Gastroesophageal sphincter (tissue), 4 donors: Measurements from ENCODE around the gene CAMK1D. TPM values are rescaled to one million over a fixed set of nuclear protein-coding genes. Genes with fewer than 3 reads are reported as not detected.

Source experiments
- ATAC-seq: fragments of 150-250 bp; one replicate; pipeline ENCODE4 v1.9.1; 2016; ENCODE audit warnings: mild to moderate bottlenecking, moderate library complexity
- H3K27ac ChIP-seq, 4 donors: fragments of 200-600 bp; sonication (generic) in 3 of 4; 1 replicate in 3 of 4; 2 replicates in 1 of 4; pipeline ENCODE4 v1.5.1; 2016 to 2019
- H3K27me3 ChIP-seq: fragments of 200-600 bp; sonication (generic); one replicate; pipeline ENCODE4 v1.5.1; 2019
- H3K36me3 ChIP-seq, 2 donors: fragments of 200-600 bp; sonication (generic); one replicate each; pipeline ENCODE4 v1.5.1; 2019; ENCODE audit warnings: control low read depth in 1 of 2
- H3K4me1 ChIP-seq, 3 donors: fragments of 200-600 bp; sonication (generic); 1 replicate in 2 of 3; 2 replicates in 1 of 3; pipeline ENCODE4 v1.5.1; 2016 to 2019; ENCODE audit warnings: control low read depth in 2 of 3
- H3K4me3 ChIP-seq, 2 donors: fragments of 200-600 bp; sonication (generic); one replicate each; pipeline ENCODE4 v1.5.1; 2019; ENCODE audit warnings: mild to moderate bottlenecking in 1 of 2, moderate library complexity in 1 of 2
- H3K9me3 ChIP-seq, 3 donors: fragments of 200-600 bp; sonication (generic); one replicate each; pipeline ENCODE4 v1.5.1; 2017 to 2019; ENCODE audit warnings: control low read depth in 2 of 3
- CTCF ChIP-seq, 4 experiments: fragments of 200-600 bp in 2 of 4; fragments of 450-650 bp in 2 of 4; sonication (generic) in 1 of 4; IDR thresholded peaks; one replicate each; pipeline ENCODE4 v1.5.1; 2017 to 2019; ENCODE audit warnings: antibody characterized with exemption in 4 of 4, mild to moderate bottlenecking in 2 of 4, moderate library complexity in 2 of 4
- EP300 ChIP-seq: sonication (generic); formaldehyde crosslinking; IDR thresholded peaks from one replicate; pipeline ENCODE4 v1.6.1; 2017; ENCODE audit warnings: antibody characterized with exemption, mild to moderate bottlenecking
- POLR2A ChIP-seq, 2 donors: fragments of 450-650 bp; IDR thresholded peaks; one replicate each; pipeline ENCODE4 v1.6.1; 2017; ENCODE audit warnings: antibody characterized with exemption in 2 of 2, mild to moderate bottlenecking in 2 of 2, moderate library complexity in 1 of 2
- POLR2AphosphoS5 ChIP-seq: sonication (generic); formaldehyde crosslinking; IDR thresholded peaks from one replicate; pipeline ENCODE4 v1.6.1; 2017; ENCODE audit warnings: antibody characterized with exemption
- WGBS, 2 donors: methylation state at CpG; one replicate each; pipeline ENCODE4 v1.1.5; 2018; ENCODE audit warnings: low coverage in 1 of 2; 5-methylcytosine and 5-hydroxymethylcytosine counted together
- total RNA-seq, 4 donors: library from RNA; depleted of rRNA; stranded (reverse); fragments of >200 nt; gene quantifications; one replicate each; pipeline ENCODE4 v1.1.0, GENCODE V29; 2016

Gene CAMK1D
- total RNA-seq, 4 donors from 2014 or later, result 11.6 to 18.3 (median 15.3) TPM

GRCh38 chr10:12422189-12422588 lies 72.8 kb downstream of the CAMK1D start:
- H3K9me3 ChIP-seq, result no peaks in the 10 kb centered on the region
- WGBS, 2 donors, result 95 to 98% methylated on average over 10 of the region's 10 CpGs
- H3K4me1 ChIP-seq, result peaks cover 0 to 48% (median 8%) of the 10 kb centered on the region in 3 donors
- TF ChIP-seq CTCF (IDR thresholded peaks at IDR 0.05), result no peak
- ATAC-seq, result no peak
- H3K27ac ChIP-seq, result no peak overlapping the region
- H3K27me3 ChIP-seq, result no peaks in the 10 kb centered on the region
- no peak overlapping the region for H3K4me3 ChIP-seq
- H3K36me3 ChIP-seq, result no peaks in the 10 kb centered on the region

GRCh38 chr10:12423896-12424295 lies 74.5 kb downstream of the CAMK1D start:
- Histone ChIP-seq H3K36me3 (no peaks in the 10 kb centered on the region), H3K9me3 (no peaks in the 10 kb centered on the region), H3K27ac (no peak overlapping the region), H3K4me3 (no peak overlapping the region), H3K27me3 (no peaks in the 10 kb centered on the region), H3K4me1 (peaks cover 0 to 31% (median 8%) of the 10 kb centered on the region in 3 donors)
- TF ChIP-seq EP300 (no peak), POLR2A (IDR thresholded peaks at IDR 0.05) (no peak), CTCF (IDR thresholded peaks at IDR 0.05) (no peak)
- no peak for ATAC-seq
- WGBS, 2 donors, result 94 to 98% methylated on average over 11 to 13 of the region's 14 CpGs

- no peak for ATAC-seq
- Histone ChIP-seq H3K27me3 (no peaks in the 10 kb centered on the region), H3K4me3 (no peak overlapping the region), H3K4me1 (peaks cover 0 to 15% (median 0%) of the 10 kb centered on the region in 3 donors), H3K27ac (no peak overlapping the region), H3K9me3 (no peaks in the 10 kb centered on the region), H3K36me3 (no peaks in the 10 kb centered on the region)
- WGBS, 2 donors, result 95 to 100% methylated on average over 2 to 4 of the region's 8 CpGs
- TF ChIP-seq EP300 (no peak), CTCF (IDR thresholded peaks at IDR 0.05) (no peak), POLR2A (IDR thresholded peaks at IDR 0.05) (no peak), POLR2AphosphoS5 (no peak)
These were observed 77.9 kb downstream of the CAMK1D start for GRCh38 chr10:12427276-12427675.

- WGBS, 2 donors, result 98 to 100% methylated on average over 2 to 7 of the region's 16 CpGs
- Histone ChIP-seq H3K27ac (no peak overlapping the region), H3K36me3 (no peaks in the 10 kb centered on the region), H3K9me3 (no peaks in the 10 kb centered on the region), H3K4me1 (peaks cover 0 to 15% (median 0%) of the 10 kb centered on the region in 3 donors), H3K27me3 (no peaks in the 10 kb centered on the region), H3K4me3 (no peak overlapping the region)
- no peak for TF ChIP-seq CTCF (IDR thresholded peaks at IDR 0.05)
- no peak for TF ChIP-seq POLR2AphosphoS5
- no peak for TF ChIP-seq POLR2A (IDR thresholded peaks at IDR 0.05)
- TF ChIP-seq EP300, result no peak
- ATAC-seq, result no peak
These were observed 79.2 kb downstream of the CAMK1D start for GRCh38 chr10:12428447-12429135.

- 75 to 100% methylated on average over 4 to 5 of the region's 11 CpGs for WGBS, 2 donors
- TF ChIP-seq POLR2A (IDR thresholded peaks at IDR 0.05) (no peak), EP300 (no peak), CTCF (IDR thresholded peaks at IDR 0.05) (no peak), POLR2AphosphoS5 (no peak)
- H3K27ac ChIP-seq, result no peak overlapping the region
- H3K36me3 ChIP-seq, result no peaks in the 10 kb centered on the region
- no peaks in the 10 kb centered on the region for H3K9me3 ChIP-seq
- H3K4me1 ChIP-seq, result peaks cover 0 to 24% (median 0%) of the 10 kb centered on the region in 3 donors
- no peak overlapping the region for H3K4me3 ChIP-seq
- no peaks in the 10 kb centered on the region for H3K27me3 ChIP-seq
- ATAC-seq, result no peak
These were observed 81.1 kb downstream of the CAMK1D start for GRCh38 chr10:12430406-12430982.
